ENCODE results near the gene FMN1. TPM values are rescaled to one million over a fixed set of nuclear protein-coding genes. Genes with fewer than 3 reads are reported as not detected.

Gene FMN1
- total and polyA plus RNA-seq, 2 of the 8 experiments (the other 6 are each of a cell fraction or from before 2014, with no cell fraction given): 0.27 to 3.7 TPM

DNA sequence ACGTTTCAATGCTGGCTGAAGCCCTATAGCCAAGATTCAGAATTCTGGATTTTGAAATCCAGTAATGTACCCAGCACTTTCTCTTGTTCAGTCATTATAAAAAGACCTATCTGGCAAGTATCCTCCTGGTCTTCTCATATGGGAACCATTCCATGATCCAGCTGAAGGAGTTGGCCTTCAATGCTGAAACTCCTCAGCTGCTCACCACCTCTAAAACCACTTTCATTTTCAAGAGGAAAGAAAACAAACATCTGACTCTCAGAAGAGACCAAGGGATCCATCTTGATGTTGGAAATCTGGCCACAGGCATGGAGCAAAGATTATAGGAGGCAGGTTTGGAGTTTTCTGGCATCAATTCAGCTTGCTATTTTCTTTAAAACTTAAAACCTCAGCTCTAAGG, 235.4 kb downstream of the FMN1 start:
- DNase-seq (ENCODE audit: low read depth in 1 of 2, low spot score in 2 of 2): no peak
- H3K9ac ChIP-seq (replicated peaks in 1 of 4; ENCODE audit: extremely low read depth in 1 of 4, low read depth in 3 of 4, low read length in 3 of 4): no peak overlapping the region
- H2AK5ac ChIP-seq (ENCODE audit: low read depth, low read length): no peak overlapping the region
- no peaks in the 10 kb centered on the region for H3K4me1 ChIP-seq (replicated peaks in 1 of 4; ENCODE audit: control insufficient read depth in 3 of 4, insufficient read depth in 4 of 4, low read length in 3 of 4)
- no peak overlapping the region for H2BK12ac ChIP-seq (ENCODE audit: low read depth, low read length)
- CTCF ChIA-PET (ENCODE audit: partially characterized antibody): interaction anchor here (0.6 to 6.6 kb wide), 8 partner anchors 23 to 297 kb away, joined by 3 to 52 read pairs (median 5); no protein-coding TSS in a partner anchor
- H2BK15ac ChIP-seq (ENCODE audit: low read length): no peak overlapping the region
- H4K20me1 ChIP-seq (replicated peaks in 1 of 2; ENCODE audit: control insufficient read depth in 1 of 2, insufficient read depth in 2 of 2, low read length in 2 of 2): no peaks in the 10 kb centered on the region
- H3K27me3 ChIP-seq (replicated peaks in 1 of 4; ENCODE audit: control insufficient read depth in 3 of 4, extremely low read depth in 1 of 4, insufficient read depth in 3 of 4, low read length in 3 of 4): no peaks in the 10 kb centered on the region
- no peak overlapping the region for H3K4me2 ChIP-seq (ENCODE audit: insufficient read depth in 1 of 2, low read depth in 2 of 2, low read length in 2 of 2)
- no peaks in the 10 kb centered on the region for H3K9me3 ChIP-seq (ENCODE audit: insufficient read depth in 2 of 2, low read depth in 1 of 2, low read length in 1 of 2)
- POLR2A ChIA-PET (ENCODE audit: partially characterized antibody): no interaction called here
- H3K4ac ChIP-seq (replicated peaks; ENCODE audit: insufficient read length, low read depth, low read length): no peak overlapping the region
- H4K5ac ChIP-seq (ENCODE audit: insufficient read length, low read depth, low read length): no peak overlapping the region
- H3K23ac ChIP-seq (ENCODE audit: insufficient read length): no peak overlapping the region
- no peaks in the 10 kb centered on the region for H3K79me2 ChIP-seq (ENCODE audit: control insufficient read depth in 1 of 2, insufficient read depth in 2 of 2, low read length in 2 of 2)
- WGBS, 2 experiments (ENCODE audit: extremely low coverage in 1 of 2, insufficient coverage in 1 of 2, insufficient read length in 1 of 2, insufficient replicate concordance in 2 of 2, low coverage in 1 of 2, low lambda C conversion rate in 2 of 2, missing lambda C conversion rate in 1 of 2): 91% methylated on average over 1 of the region's 1 CpG; no CpG with 5 or more reads in 1 of the 2 experiments
- no peak overlapping the region for H2BK20ac ChIP-seq (ENCODE audit: low read length)
- no peak overlapping the region for H4K91ac ChIP-seq (replicated peaks; ENCODE audit: insufficient read length, low read length)
- H3K18ac ChIP-seq (ENCODE audit: extremely low read depth, low read length): no peak overlapping the region
- no peak overlapping the region for H3K27ac ChIP-seq (ENCODE audit: low read depth, low read length)
- no peak overlapping the region for H3K4me3 ChIP-seq (ENCODE audit: extremely low read depth in 1 of 4, insufficient read depth in 2 of 4, low read depth in 3 of 4, low read length in 4 of 4)
- no peaks in the 10 kb centered on the region for H3K36me3 ChIP-seq (ENCODE audit: control insufficient read depth in 2 of 4, insufficient read depth in 4 of 4, low read length in 3 of 4)
- no peak overlapping the region for H3K14ac ChIP-seq (ENCODE audit: insufficient read length)
- H3K79me1 ChIP-seq (ENCODE audit: low read depth, low read length): no peaks in the 10 kb centered on the region
- H2BK5ac ChIP-seq (ENCODE audit: low read depth, low read length): no peak overlapping the region
- no peak overlapping the region for H3K56ac ChIP-seq (replicated peaks; ENCODE audit: insufficient read length, low read depth, low read length)
- H2AFZ ChIP-seq (ENCODE audit: low read length): no peak overlapping the region
- no peak overlapping the region for H4K8ac ChIP-seq (ENCODE audit: extremely low read depth, insufficient read depth, low read length)
- H3K23me2 ChIP-seq (ENCODE audit: low read depth, low read length): no peaks in the 10 kb centered on the region
- no peak overlapping the region for H2BK120ac ChIP-seq (replicated peaks; ENCODE audit: low read depth, low read length)
- no peak for FAIRE-seq
- no peak for TF ChIP-seq ZNF274 (IDR thresholded peaks at IDR 0.05; ENCODE audit: borderline replicate concordance, extremely low read depth, low read length)
- TF ChIP-seq PHF8 (conservative IDR thresholded peaks at IDR 0.05; ENCODE audit: low read depth, low read length): no peak
- no peak for TF ChIP-seq TCF12 (IDR thresholded peaks at IDR 0.05; ENCODE audit: low read depth, low read length)
- TF ChIP-seq JUN (IDR thresholded peaks at IDR 0.05; ENCODE audit: low read depth, low read length): no peak
- no peak for TF ChIP-seq CTBP2 (IDR thresholded peaks at IDR 0.05; ENCODE audit: borderline replicate concordance, insufficient read depth, insufficient read length, low read length)
- TF ChIP-seq POU5F1 (IDR thresholded peaks at IDR 0.05; ENCODE audit: low read depth, low read length): no peak
- no peak for TF ChIP-seq SIRT6 (IDR thresholded peaks at IDR 0.05; ENCODE audit: low read length)
- no peak for TF ChIP-seq RBBP5 (IDR thresholded peaks at IDR 0.05; ENCODE audit: borderline replicate concordance, low read depth, low read length)
- TF ChIP-seq BACH1 (IDR thresholded peaks at IDR 0.05; ENCODE audit: low read length): no peak
- no peak for TF ChIP-seq SIN3A (conservative IDR thresholded peaks at IDR 0.05 in 1 of 2, IDR thresholded peaks at IDR 0.05 in 1 of 2; ENCODE audit: low read depth in 1 of 2, low read length in 2 of 2)
